ENCODE results near the gene SLC39A11.

Gene SLC39A11

GRCh38 chr17:72858826-72859495 is 233.5 kb downstream of the SLC39A11 start:
- Histone ChIP-seq H3K9me3 (ENCODE audit: low read length) (peaks cover 5% of the 10 kb centered on the region), H3K27me3 (ENCODE audit: insufficient read depth, low read length) (no peaks in the 10 kb centered on the region), H3K36me3 (ENCODE audit: insufficient read depth, low read length) (no peaks in the 10 kb centered on the region), H3K4me3 (ENCODE audit: low read length) (no peak overlapping the region), H3K4me1 (ENCODE audit: insufficient read depth, low read length) (peaks cover 25% of the 10 kb centered on the region), H2AFZ (ENCODE audit: low read depth, low read length) (no peak overlapping the region)

DNA sequence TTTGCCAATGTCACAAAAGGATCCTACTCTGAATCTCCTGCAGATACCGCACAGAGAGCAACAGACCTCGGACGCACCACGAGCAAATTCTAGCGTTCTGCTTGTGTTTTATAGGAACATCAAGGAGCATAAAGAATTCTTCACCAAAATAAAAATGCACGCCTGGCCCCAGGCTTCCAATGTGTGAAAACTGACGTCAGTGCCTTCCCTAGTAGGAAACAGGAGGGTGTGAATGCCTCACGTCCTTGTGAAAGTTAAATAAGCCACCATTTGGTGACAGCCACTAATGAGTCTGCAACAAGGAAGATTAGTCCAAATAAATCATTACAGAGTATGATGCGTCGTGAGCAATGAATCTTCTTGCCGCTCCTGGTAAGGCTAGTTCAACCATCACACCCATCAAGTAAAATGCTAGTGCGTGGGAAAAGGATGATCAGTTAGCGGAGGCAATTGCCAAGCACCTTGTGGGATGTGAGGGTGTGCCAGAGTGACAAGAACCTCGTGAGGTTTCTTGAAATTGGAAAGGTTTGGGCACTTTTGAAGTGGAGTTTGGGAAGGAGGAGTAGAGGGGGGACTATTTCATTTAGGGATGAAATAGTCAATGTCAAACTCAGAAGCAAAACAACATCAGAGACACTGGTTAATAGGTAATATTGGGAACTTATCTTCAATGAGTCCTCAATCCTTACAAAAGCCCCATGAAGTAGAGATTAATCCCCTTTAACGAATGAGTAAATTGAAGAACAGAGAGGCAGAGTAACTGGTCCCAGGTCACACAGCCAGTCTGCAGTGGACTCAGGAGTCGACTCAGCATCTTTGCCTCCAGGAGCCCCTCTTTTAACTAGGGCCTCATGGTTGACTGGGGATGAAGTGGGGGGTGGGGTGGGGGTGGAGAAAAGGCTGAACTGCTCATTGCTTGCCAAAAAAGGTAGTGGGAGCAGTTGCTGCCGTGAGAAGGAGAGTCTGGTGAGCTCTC is 238.8 kb downstream of the SLC39A11 start:
- Histone ChIP-seq H3K36me3 (ENCODE audit: insufficient read depth, low read length) (no peaks in the 10 kb centered on the region), H3K4me1 (ENCODE audit: insufficient read depth, low read length) (no peaks in the 10 kb centered on the region), H2AFZ (ENCODE audit: low read depth, low read length) (no peak overlapping the region), H3K4me3 (ENCODE audit: low read length) (no peak overlapping the region), H3K9me3 (ENCODE audit: low read length) (peaks cover 2% of the 10 kb centered on the region), H3K27me3 (ENCODE audit: insufficient read depth, low read length) (no peaks in the 10 kb centered on the region)

- no peak overlapping the region for H2AFZ ChIP-seq (ENCODE audit: low read depth, low read length)
- no peaks in the 10 kb centered on the region for H3K36me3 ChIP-seq (ENCODE audit: insufficient read depth, low read length)
- H3K9me3 ChIP-seq (ENCODE audit: low read length), result no peaks in the 10 kb centered on the region
- H3K4me3 ChIP-seq (ENCODE audit: low read length), result no peak overlapping the region
- H3K27me3 ChIP-seq (ENCODE audit: insufficient read depth, low read length), result no peaks in the 10 kb centered on the region
- H3K4me1 ChIP-seq (ENCODE audit: insufficient read depth, low read length), result no peaks in the 10 kb centered on the region
Measured at GRCh38 chr17:72852277-72852938, 240.1 kb downstream of the SLC39A11 start.

GRCh38 chr17:72850410-72851118 is 241.9 kb downstream of the SLC39A11 start:
- H3K27me3 ChIP-seq (ENCODE audit: insufficient read depth, low read length), result no peaks in the 10 kb centered on the region
- no peaks in the 10 kb centered on the region for H3K4me1 ChIP-seq (ENCODE audit: insufficient read depth, low read length)
- no peaks in the 10 kb centered on the region for H3K36me3 ChIP-seq (ENCODE audit: insufficient read depth, low read length)
- H3K4me3 ChIP-seq (ENCODE audit: low read length), result no peak overlapping the region
- no peak overlapping the region for H2AFZ ChIP-seq (ENCODE audit: low read depth, low read length)
- no peaks in the 10 kb centered on the region for H3K9me3 ChIP-seq (ENCODE audit: low read length)

- no peaks in the 10 kb centered on the region for H3K36me3 ChIP-seq (ENCODE audit: insufficient read depth, low read length)
- peaks cover 2% of the 10 kb centered on the region for H3K9me3 ChIP-seq (ENCODE audit: low read length)
- no peaks in the 10 kb centered on the region for H3K4me1 ChIP-seq (ENCODE audit: insufficient read depth, low read length)
- H2AFZ ChIP-seq (ENCODE audit: low read depth, low read length), result no peak overlapping the region
- no peak overlapping the region for H3K4me3 ChIP-seq (ENCODE audit: low read length)
- H3K27me3 ChIP-seq (ENCODE audit: insufficient read depth, low read length), result no peaks in the 10 kb centered on the region
Measured at GRCh38 chr17:72846399-72846798, 246.1 kb downstream of the SLC39A11 start.

- Histone ChIP-seq H3K4me1 (ENCODE audit: insufficient read depth, low read length) (no peaks in the 10 kb centered on the region), H3K4me3 (ENCODE audit: low read length) (no peak overlapping the region), H2AFZ (ENCODE audit: low read depth, low read length) (no peak overlapping the region), H3K36me3 (ENCODE audit: insufficient read depth, low read length) (no peaks in the 10 kb centered on the region), H3K9me3 (ENCODE audit: low read length) (peaks cover 2% of the 10 kb centered on the region), H3K27me3 (ENCODE audit: insufficient read depth, low read length) (no peaks in the 10 kb centered on the region)
Measured at GRCh38 chr17:72843591-72843990, 248.9 kb downstream of the SLC39A11 start.

- peaks cover 13% of the 10 kb centered on the region for H3K4me1 ChIP-seq (ENCODE audit: insufficient read depth, low read length)
- no peak overlapping the region for H2AFZ ChIP-seq (ENCODE audit: low read depth, low read length)
- peaks cover under 1% of the 10 kb centered on the region for H3K9me3 ChIP-seq (ENCODE audit: low read length)
- no peaks in the 10 kb centered on the region for H3K27me3 ChIP-seq (ENCODE audit: insufficient read depth, low read length)
- H3K36me3 ChIP-seq (ENCODE audit: insufficient read depth, low read length), result no peaks in the 10 kb centered on the region
- H3K4me3 ChIP-seq (ENCODE audit: low read length), result no peak overlapping the region
Measured at GRCh38 chr17:72840019-72840418, 252.5 kb downstream of the SLC39A11 start.

GRCh38 chr17:72839131-72839725 is 253.3 kb downstream of the SLC39A11 start:
- Histone ChIP-seq H3K27me3 (ENCODE audit: insufficient read depth, low read length) (no peaks in the 10 kb centered on the region), H2AFZ (ENCODE audit: low read depth, low read length) (no peak overlapping the region), H3K9me3 (ENCODE audit: low read length) (no peaks in the 10 kb centered on the region), H3K36me3 (ENCODE audit: insufficient read depth, low read length) (no peaks in the 10 kb centered on the region), H3K4me1 (ENCODE audit: insufficient read depth, low read length) (peaks cover 13% of the 10 kb centered on the region), H3K4me3 (ENCODE audit: low read length) (no peak overlapping the region)

GRCh38 chr17:72838581-72838980 is 253.9 kb downstream of the SLC39A11 start:
- no peaks in the 10 kb centered on the region for H3K9me3 ChIP-seq (ENCODE audit: low read length)
- no peak overlapping the region for H3K4me3 ChIP-seq (ENCODE audit: low read length)
- H3K4me1 ChIP-seq (ENCODE audit: insufficient read depth, low read length), result peaks cover 16% of the 10 kb centered on the region
- H3K27me3 ChIP-seq (ENCODE audit: insufficient read depth, low read length), result no peaks in the 10 kb centered on the region
- no peaks in the 10 kb centered on the region for H3K36me3 ChIP-seq (ENCODE audit: insufficient read depth, low read length)
- no peak overlapping the region for H2AFZ ChIP-seq (ENCODE audit: low read depth, low read length)

- Histone ChIP-seq H3K36me3 (ENCODE audit: insufficient read depth, low read length) (no peaks in the 10 kb centered on the region), H3K9me3 (ENCODE audit: low read length) (no peaks in the 10 kb centered on the region), H2AFZ (ENCODE audit: low read depth, low read length) (no peak overlapping the region), H3K4me3 (ENCODE audit: low read length) (no peak overlapping the region), H3K27me3 (ENCODE audit: insufficient read depth, low read length) (no peaks in the 10 kb centered on the region), H3K4me1 (ENCODE audit: insufficient read depth, low read length) (peaks cover 21% of the 10 kb centered on the region)
Measured at GRCh38 chr17:72838068-72838467, 254.4 kb downstream of the SLC39A11 start.

- Histone ChIP-seq H3K36me3 (ENCODE audit: insufficient read depth, low read length) (no peaks in the 10 kb centered on the region), H3K4me1 (ENCODE audit: insufficient read depth, low read length) (peaks cover 25% of the 10 kb centered on the region), H2AFZ (ENCODE audit: low read depth, low read length) (no peak overlapping the region), H3K27me3 (ENCODE audit: insufficient read depth, low read length) (no peaks in the 10 kb centered on the region), H3K4me3 (ENCODE audit: low read length) (no peak overlapping the region), H3K9me3 (ENCODE audit: low read length) (no peaks in the 10 kb centered on the region)
Measured at GRCh38 chr17:72837335-72837734, 255.2 kb downstream of the SLC39A11 start.

DNA sequence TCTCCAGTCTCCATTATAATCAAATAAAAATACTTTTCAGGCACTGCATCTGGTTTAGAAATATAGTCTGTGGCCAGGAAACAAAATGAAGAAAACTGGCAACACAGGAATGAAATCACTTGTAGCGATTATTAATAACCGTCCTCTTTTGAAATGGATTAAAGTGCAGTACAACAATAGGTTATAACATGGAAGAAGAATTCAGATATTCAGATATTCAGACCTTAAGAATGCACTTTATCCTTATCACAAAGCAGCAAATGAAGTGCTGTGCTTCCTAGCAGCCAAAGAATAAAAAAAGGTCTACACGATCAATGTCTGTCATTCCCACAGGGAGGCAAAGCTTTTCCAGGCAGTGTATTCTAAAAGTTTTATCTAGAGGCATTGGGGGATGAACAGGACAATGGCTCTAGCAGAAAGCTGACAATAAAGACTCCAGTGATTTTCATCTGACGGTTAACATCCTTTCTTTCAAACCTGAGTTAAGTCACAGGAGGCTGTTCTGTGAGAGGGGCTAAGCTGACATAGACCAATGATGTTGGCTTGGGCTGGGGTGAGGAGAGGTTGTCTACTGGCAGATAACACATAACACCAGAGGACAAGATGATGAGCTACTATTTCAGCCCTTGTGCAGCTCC is 259.2 kb downstream of the SLC39A11 start:
- Histone ChIP-seq H3K9me3 (ENCODE audit: low read length) (no peaks in the 10 kb centered on the region), H3K4me3 (ENCODE audit: low read length) (no peak overlapping the region), H3K27me3 (ENCODE audit: insufficient read depth, low read length) (no peaks in the 10 kb centered on the region)

More for the DNA sequence above, 259.2 kb downstream of the SLC39A11 start:
- Histone ChIP-seq H2AFZ (ENCODE audit: low read depth, low read length) (no peak overlapping the region), H3K4me1 (ENCODE audit: insufficient read depth, low read length) (peaks cover 25% of the 10 kb centered on the region), H3K36me3 (ENCODE audit: insufficient read depth, low read length) (no peaks in the 10 kb centered on the region)

All from neuron (in vitro differentiated cells).